Measurements from ENCODE around the gene PSMA5. TPM values are rescaled to one million over a fixed set of nuclear protein-coding genes. Genes with fewer than 3 reads are reported as not detected.

The PSMA5 gene
- total and polyA plus RNA-seq, 2 of the 4 experiments (the other 2 are of a cell fraction) = 75.5 to 107 TPM

- Histone ChIP-seq H3K9me1 (ENCODE audit: insufficient read depth, low read length) (no peaks in the 10 kb centered on the region), H4K5ac (ENCODE audit: low read depth, low read length) (no peak overlapping the region), H4K8ac (ENCODE audit: low read depth in 2 of 2, low read length in 2 of 2) (no peak overlapping the region), H2AFZ (replicated peaks; ENCODE audit: low read length, poor library complexity) (no peak overlapping the region), H4K20me1 (ENCODE audit: insufficient read depth, low read length) (no peaks in the 10 kb centered on the region), H3K23ac (ENCODE audit: low read depth, low read length) (no peak overlapping the region), H2BK5ac (ENCODE audit: low read depth, low read length, poor library complexity, severe bottlenecking) (no peak overlapping the region), H2BK20ac (ENCODE audit: low read depth, low read length) (no peak overlapping the region), H3K27me3 (ENCODE audit: control insufficient read depth, insufficient read depth, low read length) (peaks cover 60% of the 10 kb centered on the region), H3K14ac (replicated peaks; ENCODE audit: low read depth, low read length) (no peak overlapping the region), H3K36me3 (ENCODE audit: control insufficient read depth, insufficient read depth, low read length) (no peaks in the 10 kb centered on the region), H4K91ac (ENCODE audit: insufficient read depth, low read depth, low read length) (no peak overlapping the region), H2BK15ac (ENCODE audit: low read depth, low read length) (no peak overlapping the region), H3K4ac (ENCODE audit: low read depth, low read length) (no peak overlapping the region), H3K9ac (ENCODE audit: low read depth, low read length) (no peak overlapping the region), H3K18ac (ENCODE audit: low read depth, low read length) (no peak overlapping the region), H3K56ac (ENCODE audit: extremely low read depth, insufficient read depth, low read length) (no peak overlapping the region), H3K79me1 (ENCODE audit: low read depth in 1 of 2, low read length in 2 of 2) (no peaks in the 10 kb centered on the region), H2BK120ac (ENCODE audit: low read depth, low read length) (no peak overlapping the region), H2AK9ac (replicated peaks; ENCODE audit: low read depth, low read length, poor library complexity) (no peak overlapping the region), H3K4me1 (ENCODE audit: control insufficient read depth, insufficient read depth, low read length) (no peaks in the 10 kb centered on the region), H3K27ac (ENCODE audit: insufficient read depth, low read length) (no peak overlapping the region), H3K4me2 (ENCODE audit: low read depth, low read length) (no peak overlapping the region), H2AK5ac (ENCODE audit: low read depth, low read length) (no peak overlapping the region), H3K9me3 (ENCODE audit: control insufficient read depth, insufficient read depth, low read length) (no peaks in the 10 kb centered on the region), H3K4me3 (ENCODE audit: insufficient read depth, low read depth, low read length) (no peak overlapping the region)
- no CpG with 5 or more reads among the region's 3 CpGs for WGBS, 2 experiments (ENCODE audit: extremely low coverage in 2 of 2, insufficient read length in 1 of 2)
- no peak for TF ChIP-seq ELK1 (IDR thresholded peaks at IDR 0.05; ENCODE audit: borderline replicate concordance, low read depth, low read length)
- no peak for TF ChIP-seq CEBPB (IDR thresholded peaks at IDR 0.05; ENCODE audit: low read depth, low read length)
- no peak for TF ChIP-seq FOS (IDR thresholded peaks at IDR 0.05; ENCODE audit: low read depth, low read length)
- TF ChIP-seq CHD1 (IDR thresholded peaks at IDR 0.05; ENCODE audit: low read depth, low read length) = no peak
- TF ChIP-seq BHLHE40 (IDR thresholded peaks at IDR 0.05; ENCODE audit: low read depth, low read length) = no peak
- TF ChIP-seq POLR2A (IDR thresholded peaks at IDR 0.05; ENCODE audit: low read depth, low read length) = no peak
- TF ChIP-seq MAFK (IDR thresholded peaks at IDR 0.05; ENCODE audit: low read depth, low read length) = no peak
- no peak for TF ChIP-seq MAZ (IDR thresholded peaks at IDR 0.05; ENCODE audit: borderline replicate concordance, low read depth, low read length)
- no peak for TF ChIP-seq USF2 (IDR thresholded peaks at IDR 0.05; ENCODE audit: low read depth, low read length)
- TF ChIP-seq CTCF (conservative IDR thresholded peaks at IDR 0.05; ENCODE audit: low read depth, low read length) = no peak
- TF ChIP-seq SMC3 (IDR thresholded peaks at IDR 0.05; ENCODE audit: low read depth, low read length) = no peak
- no peak for TF ChIP-seq NFE2L2 (IDR thresholded peaks at IDR 0.05; ENCODE audit: low read depth, low read length)
- no peak for TF ChIP-seq RCOR1 (IDR thresholded peaks at IDR 0.05; ENCODE audit: insufficient replicate concordance, low read length)
- no peak for TF ChIP-seq RAD21 (IDR thresholded peaks at IDR 0.05; ENCODE audit: low read length)
- TF ChIP-seq MXI1 (IDR thresholded peaks at IDR 0.05; ENCODE audit: borderline replicate concordance, low read depth, low read length) = no peak
- TF ChIP-seq RFX5 (IDR thresholded peaks at IDR 0.05; ENCODE audit: low read depth, low read length) = no peak
- ChIA-PET CTCF (no interaction called here), POLR2A (ENCODE audit: unreplicated experiment) (no interaction called here)
- no peak for DNase-seq
- intact Hi-C loops (cut with micrococcal nuclease) = no loop called here
- in situ Hi-C loops (cut with MboI; ENCODE audit: low sequenced_read_pairs) = no loop called here
- no peak for ATAC-seq (ENCODE audit: low read depth)
- dilution Hi-C loops (cut with HindIII; ENCODE audit: low sequenced_read_pairs, unreplicated experiment) = no loop called here
- BruUV-seq (replicated peaks) = no TSS peak
Measured at GRCh38 chr1:109472779-109473178, 46.5 kb upstream of the PSMA5 start.
